ENCODE measurements around the gene TMX4.

GRCh38 chr20:8057871-8058270 is 38.3 kb upstream of the TMX4 start:
- TF ChIP-seq, protein P1, sequence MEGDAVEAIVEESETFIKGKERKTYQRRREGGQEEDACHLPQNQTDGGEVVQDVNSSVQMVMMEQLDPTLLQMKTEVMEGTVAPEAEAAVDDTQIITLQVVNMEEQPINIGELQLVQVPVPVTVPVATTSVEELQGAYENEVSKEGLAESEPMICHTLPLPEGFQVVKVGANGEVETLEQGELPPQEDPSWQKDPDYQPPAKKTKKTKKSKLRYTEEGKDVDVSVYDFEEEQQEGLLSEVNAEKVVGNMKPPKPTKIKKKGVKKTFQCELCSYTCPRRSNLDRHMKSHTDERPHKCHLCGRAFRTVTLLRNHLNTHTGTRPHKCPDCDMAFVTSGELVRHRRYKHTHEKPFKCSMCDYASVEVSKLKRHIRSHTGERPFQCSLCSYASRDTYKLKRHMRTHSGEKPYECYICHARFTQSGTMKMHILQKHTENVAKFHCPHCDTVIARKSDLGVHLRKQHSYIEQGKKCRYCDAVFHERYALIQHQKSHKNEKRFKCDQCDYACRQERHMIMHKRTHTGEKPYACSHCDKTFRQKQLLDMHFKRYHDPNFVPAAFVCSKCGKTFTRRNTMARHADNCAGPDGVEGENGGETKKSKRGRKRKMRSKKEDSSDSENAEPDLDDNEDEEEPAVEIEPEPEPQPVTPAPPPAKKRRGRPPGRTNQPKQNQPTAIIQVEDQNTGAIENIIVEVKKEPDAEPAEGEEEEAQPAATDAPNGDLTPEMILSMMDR (conservative IDR thresholded peaks at IDR 0.05; ENCODE audit: low read length), result no peak
- TF ChIP-seq EZH2phosphoT487 (IDR thresholded peaks at IDR 0.05; ENCODE audit: borderline replicate concordance), result no peak

Measured in Loucy (cell line).